Measurements from ENCODE around the gene KIAA1614.

DNA sequence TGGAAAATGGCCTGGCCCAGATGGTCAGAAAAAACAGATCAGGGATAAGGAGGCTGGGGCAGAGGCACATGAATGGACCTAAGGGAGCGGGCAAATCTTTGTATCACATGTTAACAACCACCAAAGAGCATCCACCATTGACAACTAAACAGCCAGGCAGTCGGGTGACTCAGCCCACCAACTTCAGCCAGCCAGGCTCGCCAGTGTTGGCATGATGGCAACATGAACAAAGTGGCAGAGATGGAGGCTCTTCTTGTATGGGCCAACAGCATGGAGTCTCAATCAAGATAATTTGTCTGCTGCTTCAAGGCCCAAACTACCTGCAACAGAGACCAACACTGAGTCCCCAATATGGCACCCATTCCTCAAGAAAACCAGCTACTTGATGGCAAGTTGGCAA lies 16.5 kb upstream of the KIAA1614 start:
- no peak for TF ChIP-seq CTCF (IDR thresholded peaks at IDR 0.05)
- TF ChIP-seq POLR2A (IDR thresholded peaks at IDR 0.05), result no peak
